Measurements from ENCODE around the gene CCM2L.
A peak's percentile ranks its signal among the peaks of the same experiment; 100 is the strongest.
"Not testable (repeated sequence)": the region's sequence is repeated elsewhere in the genome, so short reads cannot be mapped to it uniquely, and the experiment has no call there.

Gene CCM2L

DNA sequence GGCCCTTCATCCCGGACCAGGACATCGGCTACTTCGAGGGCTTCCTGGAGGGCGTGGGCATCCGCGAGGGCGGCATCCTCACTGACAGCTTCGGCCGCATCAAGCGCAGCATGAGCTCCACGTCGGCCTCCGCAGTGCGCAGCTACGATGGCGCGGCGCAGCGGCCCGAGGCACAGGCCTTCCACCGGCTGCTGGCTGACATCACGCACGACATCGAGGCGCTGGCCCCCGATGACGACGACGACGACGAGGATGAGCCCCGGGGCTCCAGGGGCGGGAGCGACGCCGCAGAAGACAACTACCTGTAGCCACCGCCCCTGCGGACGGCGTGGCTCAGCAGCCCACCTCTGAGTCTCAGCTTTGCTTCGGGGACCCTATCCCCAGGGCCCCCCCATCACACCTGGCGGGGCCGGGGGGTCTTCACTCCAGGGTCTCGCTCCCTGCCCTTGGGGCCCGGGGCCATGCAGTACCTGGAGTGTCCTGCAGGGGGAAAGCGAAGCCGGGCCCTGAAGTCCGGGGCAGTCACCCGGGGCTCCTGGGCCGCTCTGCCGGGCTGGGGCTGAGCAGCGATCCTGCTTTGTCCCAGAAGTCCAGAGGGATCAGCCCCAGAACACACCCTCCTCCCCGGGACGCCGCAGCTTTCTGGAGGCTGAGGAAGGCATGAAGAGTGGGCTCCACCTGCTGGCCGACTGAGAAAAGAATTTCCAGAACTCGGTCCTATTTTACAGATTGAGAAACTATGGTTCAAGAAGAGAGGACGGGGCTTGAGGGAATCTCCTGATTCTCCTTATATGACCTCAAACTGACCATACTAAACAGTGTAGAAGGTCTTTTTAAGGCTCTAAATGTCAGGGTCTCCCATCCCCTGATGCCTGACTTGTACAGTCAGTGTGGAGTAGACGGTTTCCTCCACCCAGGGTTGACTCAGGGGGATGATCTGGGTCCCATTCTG is 21.0 kb downstream of the CCM2L start:
- peak; percentile 48 for DNase-seq

GRCh38 chr20:32033316-32033715 is 23.1 kb downstream of the CCM2L start:
- DNase-seq, result no peak

DNA sequence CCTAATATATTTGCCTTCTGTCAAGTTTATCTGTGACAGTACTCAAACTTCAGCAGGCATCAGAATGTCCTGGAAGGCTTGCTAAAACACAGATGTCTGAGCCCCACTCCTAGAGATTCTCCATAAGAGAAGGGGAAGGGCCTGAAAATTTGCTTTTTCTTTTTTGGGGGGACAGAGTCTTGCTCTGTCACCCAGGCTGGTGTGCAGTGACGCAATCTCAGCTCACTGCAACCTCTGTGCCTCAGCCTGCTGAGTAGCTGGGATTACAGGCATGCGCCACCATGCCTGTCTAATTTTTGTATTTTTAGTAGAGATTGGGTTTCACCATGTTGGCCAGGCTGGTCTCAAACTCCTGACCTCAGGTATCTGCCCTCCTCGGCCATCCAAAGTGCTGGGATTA is 23.5 kb downstream of the CCM2L start:
- DNase-seq, result not testable (repeated sequence)

DNA sequence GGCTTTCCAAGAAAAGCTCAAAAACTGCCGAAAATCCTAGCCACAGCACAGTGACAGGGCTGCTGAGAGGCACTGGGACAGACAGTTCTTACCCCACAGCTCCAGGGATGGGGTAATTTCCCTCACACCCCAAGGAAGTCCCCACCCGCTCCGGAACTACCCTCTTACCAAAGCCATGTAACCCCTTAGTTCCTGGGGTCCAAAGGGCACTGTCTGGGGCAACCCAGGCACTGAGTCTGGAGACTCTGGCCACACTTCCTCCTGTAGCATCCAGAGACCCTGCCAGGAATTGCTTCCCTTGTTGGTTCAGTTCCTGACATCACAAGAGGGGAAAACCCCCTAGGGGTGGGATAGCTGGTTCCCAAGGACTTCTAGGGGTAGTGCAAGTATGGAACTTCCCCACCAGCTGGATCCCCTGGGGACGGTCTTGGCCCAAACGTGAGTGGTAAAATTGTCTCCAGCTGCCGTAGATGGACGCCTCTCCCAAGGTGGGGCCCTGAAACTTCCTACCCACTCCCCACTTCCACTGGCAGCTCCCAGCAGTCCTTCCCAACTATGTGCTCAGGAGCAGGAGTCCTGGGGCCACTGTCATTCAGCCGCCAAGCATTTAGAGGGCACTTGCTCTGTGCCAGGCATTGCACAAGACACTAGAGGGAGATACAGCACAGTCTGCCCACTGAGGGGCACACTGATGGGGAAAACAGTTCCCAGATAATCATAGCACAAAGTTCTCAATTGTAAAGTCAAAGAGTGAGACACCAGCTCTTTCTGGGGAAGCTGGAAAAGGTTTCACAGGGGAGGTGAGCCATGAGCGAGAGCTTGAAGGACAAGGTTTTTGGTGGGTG is 24.6 kb downstream of the CCM2L start:
- DNase-seq, result no peak

DNA sequence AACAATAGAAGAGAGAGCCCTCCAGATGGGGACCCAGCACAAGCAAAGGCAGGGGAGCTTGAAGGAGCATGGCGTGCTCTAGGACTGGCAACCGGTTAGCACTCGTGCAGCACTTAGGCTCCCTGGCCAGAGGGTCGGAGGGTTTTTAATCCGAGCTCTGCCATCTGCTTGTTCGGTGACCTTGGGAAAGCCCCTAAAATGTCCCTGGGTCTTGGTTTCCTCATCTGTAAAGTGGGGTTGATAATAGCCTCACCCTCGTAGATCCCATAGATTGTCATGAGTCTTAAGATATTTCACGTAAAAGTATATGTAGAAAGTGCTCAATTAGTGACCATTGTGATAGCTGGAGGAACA is 25.2 kb downstream of the CCM2L start:
- no peak for DNase-seq

GRCh38 chr20:32036252-32036651 is 26.0 kb downstream of the CCM2L start:
- no peak for DNase-seq

- no peak for DNase-seq
These were observed 26.7 kb downstream of the CCM2L start for GRCh38 chr20:32036716-32037485.

DNA sequence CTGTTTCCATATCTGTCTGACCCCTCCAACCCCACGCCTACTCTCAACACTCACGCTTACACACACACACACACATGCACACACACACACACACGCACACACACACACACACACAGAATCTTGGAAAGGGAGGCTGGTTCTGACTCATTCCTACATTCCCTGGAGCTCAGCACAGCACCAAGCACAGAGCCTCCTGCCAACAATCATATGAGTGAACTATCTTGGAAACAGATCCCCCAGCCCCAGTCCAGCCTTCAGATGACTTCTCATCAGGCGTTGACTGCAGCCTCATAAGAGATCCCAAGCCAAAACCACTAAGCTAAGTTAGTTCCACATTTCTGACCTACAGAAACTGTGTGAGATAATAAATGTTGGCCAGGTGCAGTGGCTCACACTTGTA is 27.7 kb downstream of the CCM2L start:
- DNase-seq, result no peak

DNA sequence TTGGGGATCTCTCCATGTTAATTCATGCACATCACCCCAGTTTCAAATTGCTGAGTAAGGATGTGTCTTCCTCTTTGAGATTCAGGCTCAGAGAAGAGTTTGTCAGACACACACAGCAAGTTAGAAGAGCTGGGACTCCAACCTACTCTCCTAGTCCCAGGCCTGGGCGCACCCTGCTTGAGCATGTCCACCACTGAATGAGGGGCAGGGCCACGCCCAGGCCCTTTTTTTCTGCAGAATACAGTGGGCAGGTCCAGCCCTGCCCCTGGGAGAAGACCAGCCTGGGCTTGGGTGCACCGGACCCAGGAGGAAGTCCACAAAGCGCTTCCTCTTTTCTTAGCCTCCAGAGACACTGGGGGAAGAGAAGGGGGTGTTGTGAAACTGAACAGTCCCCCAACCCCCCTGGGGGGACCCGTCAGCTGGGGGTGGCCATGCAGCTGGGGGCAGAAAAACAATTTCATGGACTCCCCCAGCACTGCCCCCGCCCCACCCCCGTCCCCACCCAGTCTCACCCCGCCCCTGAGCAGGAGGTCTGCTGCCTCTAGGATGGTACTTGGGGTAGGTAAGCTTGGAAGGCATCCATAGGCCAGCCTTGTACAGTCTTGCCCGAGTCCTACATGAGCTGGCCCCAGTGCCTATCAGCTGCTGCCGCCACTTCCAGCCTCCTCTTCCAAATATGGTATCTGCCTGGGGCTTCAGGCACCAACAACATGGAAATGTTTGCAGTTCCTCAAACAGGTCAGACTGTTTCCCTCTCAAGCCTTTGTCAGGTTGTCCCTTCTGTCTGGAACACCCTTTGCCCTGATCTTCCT is 30.1 kb downstream of the CCM2L start:
- DNase-seq, result no peak

GRCh38 chr20:32045999-32046398 is 35.8 kb downstream of the CCM2L start:
- no peak for DNase-seq

DNA sequence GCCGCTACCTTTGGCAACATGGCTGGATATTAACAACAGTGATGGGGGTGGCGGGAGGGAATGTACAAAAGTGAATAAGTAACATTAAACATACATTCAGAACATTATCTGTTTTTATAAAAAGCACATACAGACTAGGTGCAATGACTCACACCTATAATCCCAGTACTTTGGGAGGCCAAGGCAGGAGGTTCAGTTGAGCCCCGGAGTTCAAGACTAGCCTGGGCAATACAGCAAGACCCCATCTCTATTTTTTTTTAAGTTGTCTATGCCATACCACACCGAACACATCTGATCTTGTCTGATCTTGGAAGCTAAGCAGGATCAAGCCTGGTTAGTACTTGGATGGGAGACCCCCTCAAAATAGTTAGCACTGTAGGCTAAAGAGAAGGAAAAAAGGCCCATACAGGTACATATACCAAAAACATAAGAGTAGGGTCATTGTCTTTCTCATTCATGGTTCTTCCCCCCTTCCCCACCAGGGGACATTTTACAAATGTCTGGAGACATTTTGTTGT is 40.1 kb downstream of the CCM2L start:
- no peak for DNase-seq

DNA sequence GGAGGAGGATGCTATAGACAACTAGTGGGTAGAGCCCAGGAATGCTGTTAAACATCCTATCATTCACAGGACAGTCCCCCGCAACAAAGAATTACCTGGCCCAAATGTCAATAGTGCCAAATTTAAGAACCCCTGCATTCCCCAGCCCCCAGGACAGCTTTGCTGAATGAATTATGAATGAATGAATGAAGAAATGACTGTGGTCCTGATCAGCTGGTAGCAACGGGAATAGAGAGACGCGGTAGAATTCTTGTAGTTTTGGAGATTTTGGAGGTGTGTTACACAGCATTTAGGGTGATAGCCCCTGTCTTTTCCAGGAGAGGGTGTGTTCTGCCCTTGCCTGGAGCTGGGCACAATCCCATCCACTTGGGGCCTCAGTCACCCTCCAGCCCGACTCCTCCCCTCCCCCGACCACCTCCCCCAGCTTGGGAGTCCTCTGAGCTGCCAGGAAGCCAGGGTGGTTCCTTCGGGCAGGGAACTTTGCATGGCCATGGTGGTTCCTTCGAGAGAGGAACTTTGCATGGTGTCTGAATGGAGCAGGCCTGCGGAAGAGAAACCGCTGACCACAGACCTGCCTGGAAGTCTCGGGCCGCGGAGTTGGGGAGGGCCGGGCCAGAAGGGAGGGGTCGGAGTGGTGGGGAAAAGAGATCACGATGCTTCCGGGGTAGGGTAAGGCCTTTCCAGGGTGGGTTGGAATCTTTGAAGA is 40.8 kb downstream of the CCM2L start:
- no peak for DNase-seq

GRCh38 chr20:32051720-32052089 is 41.5 kb downstream of the CCM2L start:
- DNase-seq, result no peak

GRCh38 chr20:32052090-32052777 is 42.0 kb downstream of the CCM2L start, which contains the start of gene HCK:
Gene HCK (plus strand): TSS chr20:32052242.
- DNase-seq, result no peak

- no peak for DNase-seq
These were observed 42.6 kb downstream of the CCM2L start for GRCh38 chr20:32052778-32053362.

DNA sequence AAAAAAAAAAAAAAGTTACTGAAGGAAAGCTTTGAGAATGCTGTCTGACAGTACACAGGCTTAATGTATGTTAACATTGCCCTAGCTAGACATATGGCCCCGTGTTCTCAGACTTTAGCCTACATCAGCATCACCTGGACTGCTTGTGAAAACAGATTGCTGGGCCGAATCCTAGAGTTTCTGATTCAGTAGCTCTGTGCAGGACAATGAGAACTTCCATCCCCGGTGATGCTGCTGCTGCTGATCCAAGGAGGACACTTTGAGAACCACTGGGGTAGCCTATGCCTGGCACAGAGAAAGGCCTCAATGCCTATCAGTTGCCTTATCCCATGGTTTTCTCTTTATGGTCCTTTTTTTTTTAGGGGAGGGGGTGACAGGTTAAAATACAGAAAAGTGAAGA is 43.4 kb downstream of the CCM2L start:
- DNase-seq, result no peak

DNA sequence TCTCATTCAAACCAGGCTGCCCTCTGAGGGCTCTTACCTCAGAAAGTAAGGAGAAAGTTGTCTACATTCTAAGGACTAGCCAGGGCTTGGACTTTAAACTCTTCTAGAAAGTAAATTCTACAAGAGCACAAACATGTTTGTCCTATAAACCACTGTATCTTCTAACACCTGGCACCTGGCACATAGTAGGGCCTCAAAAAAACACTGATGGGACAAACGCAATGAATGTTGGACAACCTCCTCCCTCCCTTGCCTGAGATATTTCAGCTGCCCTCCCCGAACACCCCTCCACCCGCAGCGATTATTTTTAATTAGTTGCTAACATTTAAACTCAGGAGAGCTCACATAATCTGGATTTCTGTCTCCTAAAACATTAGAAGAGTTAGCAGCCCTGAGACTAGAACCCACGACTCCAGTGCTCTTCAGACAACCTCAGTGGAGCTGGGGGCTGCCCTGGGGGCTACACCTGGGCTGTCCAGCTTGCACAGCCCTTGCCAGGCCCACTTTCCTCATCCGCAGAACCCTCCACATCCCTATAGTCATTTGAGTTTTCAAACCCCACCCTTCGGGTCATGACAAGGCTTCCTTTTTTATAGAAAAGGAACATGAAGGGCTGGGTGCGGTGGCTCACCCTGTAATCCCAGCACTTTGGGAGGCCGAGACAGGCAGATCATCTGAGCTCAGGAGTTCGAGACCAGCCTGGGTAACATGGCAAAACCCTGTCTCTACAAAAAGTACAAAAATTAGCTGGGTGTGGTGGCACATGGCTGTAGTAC is 46.7 kb downstream of the CCM2L start:
- DNase-seq, result no peak

- DNase-seq, result no peak
These were observed 47.5 kb downstream of the CCM2L start for GRCh38 chr20:32057656-32058184.

DNA sequence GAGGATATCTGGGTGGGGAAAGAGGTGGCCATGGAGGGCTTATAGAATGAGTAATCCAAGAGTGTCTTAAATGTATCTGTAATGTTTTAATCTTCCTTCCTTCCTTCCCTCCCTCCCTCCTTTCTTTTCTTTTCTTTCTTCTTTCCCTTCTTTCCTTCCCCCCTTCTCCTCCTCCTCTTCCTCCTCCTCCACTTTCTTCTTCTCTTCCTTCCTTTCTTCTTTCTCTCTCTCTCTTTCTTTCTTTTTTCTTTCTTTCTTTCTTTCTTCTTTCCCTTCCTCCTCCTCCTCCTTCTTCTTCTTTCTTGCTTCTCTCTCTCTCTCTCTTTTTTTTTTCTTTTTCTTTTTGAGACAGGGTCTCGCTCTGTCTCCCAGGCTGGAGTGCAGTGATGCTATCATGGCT is 49.0 kb downstream of the CCM2L start:
- DNase-seq, result no peak

Data from activated CD4-positive, alpha-beta T cell treated with anti-CD3 and anti-CD28 coated beads, Interleukin-10, Interleukin-2, amounts not matched to agents 100 ng/mL and 50 ng/mL, durations not matched to agents 16 hours and 8 hours (primary cell).